IgD-negative memory B cell (primary cell): Measurements from ENCODE around the gene GPR32. TPM values are rescaled to one million over a fixed set of nuclear protein-coding genes. Genes with fewer than 3 reads are reported as not detected.

ENCODE experiments used
- H3K27ac Mint-ChIP-seq, 3 donors: one replicate each; pipeline ENCODE4 v1.8.0; 2020 to 2022; ENCODE audit warnings: mild to moderate bottlenecking in 3 of 3, mixed read lengths in 3 of 3, moderate library complexity in 1 of 3
- H3K27me3 Mint-ChIP-seq: one replicate; pipeline ENCODE4 v1.8.0; 2021; ENCODE audit warnings: mixed read lengths
- H3K36me3 Mint-ChIP-seq: one replicate; pipeline ENCODE4 v1.8.0; 2020; ENCODE audit warnings: mild to moderate bottlenecking, mixed read lengths
- H3K4me1 Mint-ChIP-seq, 3 donors: one replicate each; pipeline ENCODE4 v1.8.0; 2020 to 2022; ENCODE audit warnings: mixed read lengths in 3 of 3, mild to moderate bottlenecking in 1 of 3
- H3K4me3 Mint-ChIP-seq, 4 donors: one replicate each; pipeline ENCODE4 v1.8.0; 2020 to 2022; ENCODE audit warnings: mild to moderate bottlenecking in 4 of 4, mixed read lengths in 4 of 4, moderate library complexity in 3 of 4
- H3K9me3 Mint-ChIP-seq, 3 donors: one replicate each; pipeline ENCODE4 v1.8.0; 2020 to 2021; ENCODE audit warnings: mixed read lengths in 3 of 3, mild to moderate bottlenecking in 1 of 3
- polyA plus RNA-seq: library from polyadenylated mRNA; unstranded; fragments of 300-500 nt; fragmentation: Illumina TruSeq; gene quantifications from one replicate; pipeline ENCODE4 v1.2.3, GENCODE V29; 2021

GPR32 gene
- polyA plus RNA-seq, 1 donor from 2014 or later, result not detected

DNA sequence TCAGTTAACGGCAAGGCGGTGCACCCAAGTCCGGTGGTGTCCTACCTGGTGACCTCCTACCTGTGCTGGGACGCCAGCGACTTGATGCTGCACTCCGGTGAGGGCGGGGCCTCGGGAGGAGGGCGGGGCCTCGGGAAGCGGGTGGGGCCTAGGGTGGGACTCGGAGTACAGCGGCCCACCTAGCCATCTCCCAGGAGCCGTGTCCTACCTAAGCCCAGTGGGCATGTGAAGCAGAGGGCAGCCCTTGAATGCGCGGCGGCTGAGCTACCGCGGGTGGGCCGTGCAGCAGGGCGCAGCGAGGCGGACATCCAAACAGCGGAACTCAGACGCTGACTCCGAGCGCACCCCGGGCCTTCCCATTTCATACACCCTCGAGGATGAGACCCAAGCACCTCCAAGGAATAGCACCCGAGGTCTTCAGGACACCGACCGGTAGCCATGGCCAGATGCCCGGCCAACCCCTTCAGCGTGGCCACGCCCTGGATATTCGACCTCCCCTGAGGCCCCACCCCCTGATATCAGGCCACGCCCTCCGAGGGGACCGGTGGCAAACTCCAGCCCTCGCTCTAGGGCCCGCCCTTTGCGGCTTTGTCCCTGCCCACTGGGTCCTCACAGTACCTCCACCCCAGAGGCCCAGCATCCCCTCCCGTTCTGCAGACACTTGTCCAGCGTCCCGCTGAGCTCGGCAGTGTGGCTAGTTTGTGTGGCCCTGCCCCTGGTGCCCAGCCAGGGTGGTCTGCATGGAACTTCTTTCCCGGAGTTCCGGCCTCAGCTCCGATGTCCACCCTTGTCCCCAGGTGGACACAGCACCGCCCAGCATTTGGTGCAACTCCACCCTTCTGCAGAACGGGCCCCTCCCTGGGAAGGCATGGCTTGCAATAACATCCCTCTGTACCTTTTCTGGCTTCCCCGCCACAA is 47.9 kb downstream of the GPR32 start:
- H3K27ac Mint-ChIP-seq, result peak overlapping the region in 2 of 3 donors; percentile 85 to 86
- H3K4me3 Mint-ChIP-seq, result peak overlapping the region; percentile 79 to 95 (median 88)
- H3K36me3 Mint-ChIP-seq, result no peaks in the 10 kb centered on the region
- peaks cover 29 to 46% (median 45%) of the 10 kb centered on the region in 3 donors for H3K4me1 Mint-ChIP-seq
- H3K27me3 Mint-ChIP-seq, result peaks cover 16% of the 10 kb centered on the region
- no peaks in the 10 kb centered on the region for H3K9me3 Mint-ChIP-seq

GRCh38 chr19:50818859-50819472 is 48.7 kb downstream of the GPR32 start:
- Mint-ChIP-seq H3K27me3 (peaks cover 16% of the 10 kb centered on the region), H3K27ac (peak overlapping the region; percentile 51 to 85 (median 85))

DNA sequence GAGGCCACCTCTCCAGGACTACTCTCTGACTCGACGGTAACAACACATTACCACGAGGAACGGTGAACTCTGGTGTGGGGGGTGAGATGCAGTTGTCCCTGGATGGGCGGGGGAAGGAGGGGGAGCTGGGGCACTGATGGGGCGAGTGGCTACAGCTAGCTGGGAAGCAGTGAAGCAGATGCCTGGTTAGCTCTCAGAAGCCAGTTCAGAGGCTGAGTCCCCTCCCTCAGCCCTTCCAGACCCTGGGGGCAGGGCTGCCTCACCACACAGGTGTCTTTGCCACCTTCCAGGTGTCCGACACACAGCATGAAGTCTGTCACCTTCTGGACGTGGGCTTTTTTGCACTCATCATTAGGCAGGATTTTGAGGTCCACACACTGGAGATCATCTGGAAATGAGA is 49.4 kb downstream of the GPR32 start:
- H3K4me3 Mint-ChIP-seq, result peak overlapping the region; percentile 36 to 86 (median 80)
- H3K9me3 Mint-ChIP-seq, result no peaks in the 10 kb centered on the region
- peak overlapping the region in 1 of 3 donors; percentile 47 for H3K27ac Mint-ChIP-seq
- peaks cover 16% of the 10 kb centered on the region for H3K27me3 Mint-ChIP-seq
- H3K36me3 Mint-ChIP-seq, result no peaks in the 10 kb centered on the region
- H3K4me1 Mint-ChIP-seq, result peaks cover 33 to 48% (median 46%) of the 10 kb centered on the region in 3 donors

More at GRCh38 chr19:50818859-50819472, 48.7 kb downstream of the GPR32 start:
- Mint-ChIP-seq H3K4me1 (peaks cover 29 to 48% (median 46%) of the 10 kb centered on the region in 3 donors), H3K4me3 (peak overlapping the region; percentile 79 to 95 (median 88)), H3K36me3 (no peaks in the 10 kb centered on the region), H3K9me3 (no peaks in the 10 kb centered on the region)

GRCh38 chr19:50820086-50820485 is 49.8 kb downstream of the GPR32 start:
- peak overlapping the region; percentile 36 to 86 (median 80) for H3K4me3 Mint-ChIP-seq
- no peaks in the 10 kb centered on the region for H3K36me3 Mint-ChIP-seq
- H3K9me3 Mint-ChIP-seq, result no peaks in the 10 kb centered on the region
- peaks cover 16% of the 10 kb centered on the region for H3K27me3 Mint-ChIP-seq
- H3K4me1 Mint-ChIP-seq, result peaks cover 33 to 48% (median 46%) of the 10 kb centered on the region in 3 donors
- peak overlapping the region; percentile 0 to 48 (median 47) for H3K27ac Mint-ChIP-seq

GRCh38 chr19:50820549-50821247 is 50.4 kb downstream of the GPR32 start:
- Mint-ChIP-seq H3K36me3 (no peaks in the 10 kb centered on the region), H3K27ac (peak overlapping the region in 2 of 3 donors; percentile 0 to 48), H3K27me3 (peaks cover 16% of the 10 kb centered on the region), H3K4me1 (peaks cover 33 to 48% (median 46%) of the 10 kb centered on the region in 3 donors), H3K4me3 (peak overlapping the region; percentile 36 to 86 (median 80)), H3K9me3 (no peaks in the 10 kb centered on the region)

- Mint-ChIP-seq H3K9me3 (no peaks in the 10 kb centered on the region), H3K27ac (no peak overlapping the region), H3K4me1 (peaks cover 29 to 47% (median 46%) of the 10 kb centered on the region in 3 donors), H3K4me3 (peak overlapping the region; percentile 8 to 65 (median 38)), H3K27me3 (peaks cover 16% of the 10 kb centered on the region), H3K36me3 (no peaks in the 10 kb centered on the region)
These were observed 51.0 kb downstream of the GPR32 start for GRCh38 chr19:50821248-50821612.

Other genes with a start within 250 kb of the GPR32 start
- not detected for gene LRRC4B, start 202.0 kb upstream of the GPR32 start, polyA plus RNA-seq
- not detected for gene SYT3, start 130.6 kb upstream of the GPR32 start, polyA plus RNA-seq
- gene C19orf81, start 121.0 kb upstream of the GPR32 start, polyA plus RNA-seq, result 1.3 TPM
- gene SHANK1, start 50.7 kb upstream of the GPR32 start, polyA plus RNA-seq, result not detected
- gene CLEC11A, start 47.1 kb upstream of the GPR32 start, polyA plus RNA-seq, result 0.61 TPM
- gene ACP4, start 20.0 kb downstream of the GPR32 start, polyA plus RNA-seq, result not detected
- 15.5 TPM for gene KLK1, start 53.3 kb downstream of the GPR32 start, polyA plus RNA-seq
- not detected for gene KLK15, start 63.1 kb downstream of the GPR32 start, polyA plus RNA-seq
- not detected for gene KLK3, start 84.5 kb downstream of the GPR32 start, polyA plus RNA-seq
- gene KLK2, start 103.0 kb downstream of the GPR32 start, polyA plus RNA-seq, result not detected
- not detected for gene KLK4, start 140.9 kb downstream of the GPR32 start, polyA plus RNA-seq
- gene KLK5, start 182.6 kb downstream of the GPR32 start, polyA plus RNA-seq, result not detected
- not detected for gene KLK6, start 199.1 kb downstream of the GPR32 start, polyA plus RNA-seq
- not detected for gene KLK7, start 213.5 kb downstream of the GPR32 start, polyA plus RNA-seq
- not detected for gene KLK8, start 231.1 kb downstream of the GPR32 start, polyA plus RNA-seq
- gene KLK10, start 249.2 kb downstream of the GPR32 start, polyA plus RNA-seq, result not detected